IPS-NIHi11 (cell line): ENCODE results near the gene ENTREP3.
"Not testable (repeated sequence)": the region's sequence is repeated elsewhere in the genome, so short reads cannot be mapped to it uniquely, and the experiment has no call there.

Source experiments
- DNase-seq: peaks from one replicate; pipeline ENCODE4 v3.0.0; 2012; ENCODE audit warnings: mixed read lengths, low spot score

The ENTREP3 gene, protein sequence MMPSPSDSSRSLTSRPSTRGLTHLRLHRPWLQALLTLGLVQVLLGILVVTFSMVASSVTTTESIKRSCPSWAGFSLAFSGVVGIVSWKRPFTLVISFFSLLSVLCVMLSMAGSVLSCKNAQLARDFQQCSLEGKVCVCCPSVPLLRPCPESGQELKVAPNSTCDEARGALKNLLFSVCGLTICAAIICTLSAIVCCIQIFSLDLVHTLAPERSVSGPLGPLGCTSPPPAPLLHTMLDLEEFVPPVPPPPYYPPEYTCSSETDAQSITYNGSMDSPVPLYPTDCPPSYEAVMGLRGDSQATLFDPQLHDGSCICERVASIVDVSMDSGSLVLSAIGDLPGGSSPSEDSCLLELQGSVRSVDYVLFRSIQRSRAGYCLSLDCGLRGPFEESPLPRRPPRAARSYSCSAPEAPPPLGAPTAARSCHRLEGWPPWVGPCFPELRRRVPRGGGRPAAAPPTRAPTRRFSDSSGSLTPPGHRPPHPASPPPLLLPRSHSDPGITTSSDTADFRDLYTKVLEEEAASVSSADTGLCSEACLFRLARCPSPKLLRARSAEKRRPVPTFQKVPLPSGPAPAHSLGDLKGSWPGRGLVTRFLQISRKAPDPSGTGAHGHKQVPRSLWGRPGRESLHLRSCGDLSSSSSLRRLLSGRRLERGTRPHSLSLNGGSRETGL

DNA sequence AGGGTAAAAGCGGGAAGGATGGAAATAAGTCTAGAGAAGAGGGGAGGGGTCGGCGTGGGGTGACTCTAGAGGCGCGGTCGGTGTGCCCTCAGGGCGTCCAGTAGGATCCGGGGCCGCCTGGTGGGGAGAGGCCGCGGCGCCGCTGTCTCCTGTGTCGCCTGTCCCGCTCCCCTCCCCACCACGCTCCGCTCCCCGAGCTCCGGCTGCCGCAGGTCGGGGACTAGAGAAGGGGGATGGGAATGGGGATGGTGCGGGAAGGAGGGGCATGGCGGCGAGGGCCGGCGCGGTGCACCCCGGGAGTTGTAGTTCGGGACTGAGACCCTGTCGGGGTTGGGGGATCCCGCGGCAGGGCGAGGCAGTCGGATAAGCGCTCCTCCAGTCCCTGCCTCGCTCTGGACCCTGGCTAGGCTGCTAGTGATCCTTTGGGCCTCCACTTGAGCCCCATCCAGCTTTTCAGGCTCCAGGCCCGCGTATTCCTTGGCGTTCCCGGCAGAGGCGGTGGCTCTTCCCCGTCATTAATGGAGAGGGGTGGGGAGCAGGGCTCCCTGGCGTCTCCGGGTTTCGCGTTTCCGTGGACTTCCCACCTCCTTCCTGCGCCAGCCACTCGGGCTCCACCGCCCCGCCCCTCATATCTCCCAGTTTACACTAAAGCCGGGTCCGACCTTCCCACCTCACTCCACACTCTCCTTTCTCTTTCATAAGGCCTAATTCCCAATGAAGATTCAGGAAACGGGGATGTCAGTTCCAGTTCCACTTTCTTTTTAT lies at the start of gene ENTREP3:
Gene ENTREP3, minus strand, starts transcription at position 241 of the 765 bp plus-strand sequence. CDS start 606 bp downstream, outside the sequence.
- DNase-seq: peak; percentile 96

GRCh38 chr1:155304558-155305063 lies 49.3 kb upstream of the ENTREP3 start:
- DNase-seq: no peak

DNA sequence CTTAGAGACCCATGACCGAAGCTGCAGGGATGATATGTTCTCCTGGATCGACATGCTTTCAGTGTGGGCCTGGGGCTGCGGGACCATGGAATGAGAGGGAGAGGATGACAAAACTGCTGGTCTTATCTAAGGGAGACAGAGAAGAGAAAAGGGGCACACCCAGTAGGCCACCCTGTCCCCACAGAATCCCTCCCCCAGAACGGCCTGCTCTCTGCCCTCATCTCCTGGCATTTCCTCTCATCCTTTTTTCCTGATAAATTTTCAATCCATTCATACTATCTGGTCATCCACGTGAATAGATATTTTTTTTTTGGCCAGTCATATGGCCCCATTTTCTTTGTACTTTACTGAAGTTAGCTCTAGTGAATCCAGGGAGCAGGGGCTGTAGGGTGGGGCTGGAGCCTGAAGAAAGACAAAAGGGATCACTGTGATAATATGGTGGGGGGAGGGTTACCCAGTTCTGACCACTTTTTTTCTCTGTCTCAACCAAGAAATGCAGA lies 46.1 kb upstream of the ENTREP3 start, which contains the start of gene PKLR:
Gene PKLR, minus strand, starts transcription at position 97 of the 500 bp plus-strand sequence. Its CDS starts 43 bp downstream, at position 54.
- no peak for DNase-seq

DNA sequence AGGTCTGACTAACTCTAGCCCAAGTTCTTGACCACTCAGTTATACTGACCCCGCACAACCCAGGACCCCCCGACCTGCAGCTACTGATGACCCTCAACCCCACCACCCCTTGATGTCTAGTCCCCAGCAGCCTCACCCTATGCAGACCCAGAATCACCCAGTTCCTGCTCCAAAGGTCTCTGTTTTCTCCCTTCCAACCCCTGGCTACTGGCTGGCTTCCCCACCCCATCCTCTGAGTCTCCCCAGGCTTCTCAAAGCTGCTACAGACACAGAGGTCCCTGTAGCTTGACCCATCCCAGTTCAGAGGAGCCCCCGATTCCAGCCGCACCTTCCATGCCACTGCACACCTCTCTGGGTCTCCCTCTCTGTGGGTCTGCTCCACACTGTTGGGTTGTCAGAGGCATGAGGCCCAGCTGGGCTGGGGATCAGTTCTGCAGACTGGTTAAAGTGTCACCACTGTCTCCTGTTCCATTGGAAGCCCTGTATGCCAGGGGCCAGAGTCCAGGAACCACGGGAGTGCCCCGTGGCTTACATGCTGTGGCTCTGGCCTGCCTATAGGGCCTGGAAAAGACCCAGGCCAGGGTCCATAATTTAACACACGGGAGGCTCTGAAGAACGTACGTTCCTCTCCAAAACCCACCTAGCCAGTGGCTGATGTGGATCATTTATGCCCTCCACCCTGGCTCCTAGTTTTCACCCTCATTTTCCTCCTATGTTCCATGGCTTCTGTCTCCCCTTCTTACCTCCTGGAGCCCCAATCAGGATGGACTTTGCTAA lies 45.5 kb upstream of the ENTREP3 start:
- DNase-seq: no peak

GRCh38 chr1:155300024-155300423 lies 44.7 kb upstream of the ENTREP3 start:
- no peak for DNase-seq

DNA sequence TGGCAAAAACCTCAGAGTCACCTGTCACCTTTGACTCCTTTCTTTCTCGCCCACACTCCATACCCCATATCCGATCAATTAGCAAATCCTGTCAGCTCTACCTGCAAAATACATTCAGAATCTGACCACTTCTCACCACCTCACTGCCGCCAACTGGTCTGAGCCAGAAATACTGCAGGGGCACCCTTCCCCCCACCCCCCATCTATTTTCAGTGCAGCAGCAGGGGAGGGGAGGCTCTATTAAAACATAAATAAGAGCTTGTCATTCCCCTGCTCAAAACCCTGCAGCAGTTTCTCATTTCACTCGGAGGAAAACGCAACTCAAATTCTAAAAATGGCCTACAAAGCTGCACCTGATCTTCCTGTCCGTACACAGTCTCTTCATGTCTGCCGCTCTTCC lies 42.1 kb upstream of the ENTREP3 start:
- DNase-seq: no peak

GRCh38 chr1:155296661-155297060 lies 41.4 kb upstream of the ENTREP3 start:
- no peak for DNase-seq

DNA sequence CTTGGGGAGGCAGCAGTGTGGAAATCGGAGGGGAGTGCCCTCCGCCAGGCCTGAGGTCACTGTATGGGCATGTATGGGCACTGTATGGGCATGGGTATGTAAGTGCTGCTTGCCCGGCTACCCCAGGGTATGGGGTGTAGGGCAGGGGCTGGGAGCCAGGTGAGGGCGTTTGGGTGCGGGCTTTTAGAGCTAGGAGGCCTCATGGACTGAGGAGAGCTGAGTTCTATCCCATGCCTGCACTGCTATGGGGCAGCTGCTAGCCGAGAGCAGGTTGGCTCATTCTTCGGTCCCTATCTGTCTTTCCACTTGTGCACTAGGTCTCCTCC lies 40.6 kb upstream of the ENTREP3 start:
- no peak for DNase-seq

DNA sequence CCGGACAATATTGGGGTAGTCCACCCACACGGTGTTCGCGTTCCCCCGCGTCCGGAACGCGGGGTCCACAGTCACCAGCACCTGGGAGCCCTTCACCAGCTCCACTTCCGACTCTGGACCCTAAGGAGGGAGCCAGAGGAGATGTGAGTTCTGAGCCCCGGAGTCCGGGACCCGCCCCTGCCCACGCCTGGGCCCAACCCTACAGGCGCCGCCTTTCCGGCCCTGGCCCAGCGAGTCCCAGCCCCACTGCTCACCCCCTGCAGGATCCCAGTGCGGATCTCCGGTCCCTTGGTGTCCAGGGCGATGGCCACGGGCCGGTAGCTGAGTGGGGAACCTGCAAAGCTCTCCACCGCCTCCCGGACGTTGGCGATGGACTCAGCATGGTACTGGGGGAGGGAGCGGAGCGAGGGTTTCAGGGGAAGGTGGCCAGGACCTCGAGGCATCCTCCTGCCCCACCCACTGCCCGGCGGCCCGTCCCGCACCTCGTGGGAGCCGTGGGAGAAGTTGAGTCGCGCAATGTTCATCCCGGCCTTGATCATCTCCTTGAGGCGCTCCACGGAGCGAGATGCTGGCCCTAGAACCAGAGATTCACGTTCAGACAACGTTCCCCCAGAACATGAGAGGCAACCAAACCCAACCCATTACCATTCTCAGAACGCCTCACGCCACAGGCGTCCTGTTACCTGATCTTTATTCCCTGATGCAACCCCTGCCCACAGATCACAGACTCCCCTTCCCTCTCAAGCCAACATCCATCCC lies 40.1 kb upstream of the ENTREP3 start:
- DNase-seq: peak; percentile 59

- peak; percentile 41 for DNase-seq
These were observed 39.4 kb upstream of the ENTREP3 start for GRCh38 chr1:155294520-155295182.

DNA sequence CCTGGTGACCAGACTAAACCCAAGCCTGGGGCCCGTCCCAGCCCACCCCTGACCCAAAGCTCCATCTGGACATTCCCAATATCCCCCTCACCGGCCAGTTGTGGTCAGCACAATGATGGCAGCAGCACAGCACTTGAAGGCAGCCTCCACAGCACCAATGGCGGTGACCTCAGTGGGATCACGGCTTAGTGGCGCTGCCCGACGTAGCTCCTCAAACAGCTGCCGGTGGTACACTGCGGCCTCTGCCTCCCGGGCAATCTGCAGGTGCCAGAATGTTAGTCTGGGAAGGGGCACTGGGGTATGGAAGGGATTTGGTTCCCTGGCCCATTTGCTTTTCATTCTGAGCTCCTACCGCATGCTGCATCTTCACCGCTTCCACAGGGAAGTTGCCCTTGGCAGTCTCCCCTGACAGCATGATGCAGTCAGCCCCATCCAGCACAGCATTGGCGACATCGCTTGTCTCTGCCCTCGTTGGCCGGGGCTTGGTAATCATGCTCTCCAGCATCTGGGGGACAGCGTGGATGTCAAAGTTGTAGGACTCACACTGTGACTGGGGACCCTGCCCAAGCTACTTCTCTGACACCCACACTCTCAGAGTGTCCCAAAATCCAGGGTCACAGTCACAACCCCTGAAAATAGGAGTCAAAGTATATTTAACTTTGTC lies 37.9 kb upstream of the ENTREP3 start:
- DNase-seq: no peak

- DNase-seq: not testable (repeated sequence)
These were observed 35.7 kb upstream of the ENTREP3 start for GRCh38 chr1:155291006-155291405.

DNA sequence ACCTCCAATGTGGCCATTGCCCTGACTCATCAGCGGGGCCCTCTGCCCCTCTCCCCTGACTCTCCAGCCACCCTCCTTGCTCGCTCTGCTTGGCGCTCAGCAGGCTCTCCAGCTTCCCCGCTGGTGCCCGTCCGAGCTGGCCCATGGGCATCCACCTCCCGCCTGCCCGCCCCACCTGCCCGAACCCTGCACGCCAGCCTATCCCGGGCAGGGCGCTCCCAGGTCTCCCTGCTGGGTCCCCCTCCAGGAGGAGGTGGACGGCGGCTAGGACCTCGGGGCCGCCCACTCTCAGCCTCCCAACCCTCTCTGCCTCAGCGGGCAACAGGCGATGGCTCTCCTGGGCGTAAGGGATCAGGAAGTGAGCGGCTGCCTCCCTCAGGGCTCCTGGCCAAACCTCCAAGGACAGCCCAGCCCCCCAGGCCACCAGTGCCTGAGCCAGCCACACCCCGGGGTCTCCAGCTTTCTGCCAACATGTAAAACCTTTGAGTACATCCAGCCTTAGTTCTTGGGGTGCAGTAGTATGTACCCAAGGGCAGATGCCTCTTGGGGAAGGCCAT lies 32.8 kb upstream of the ENTREP3 start:
- no peak for DNase-seq

DNA sequence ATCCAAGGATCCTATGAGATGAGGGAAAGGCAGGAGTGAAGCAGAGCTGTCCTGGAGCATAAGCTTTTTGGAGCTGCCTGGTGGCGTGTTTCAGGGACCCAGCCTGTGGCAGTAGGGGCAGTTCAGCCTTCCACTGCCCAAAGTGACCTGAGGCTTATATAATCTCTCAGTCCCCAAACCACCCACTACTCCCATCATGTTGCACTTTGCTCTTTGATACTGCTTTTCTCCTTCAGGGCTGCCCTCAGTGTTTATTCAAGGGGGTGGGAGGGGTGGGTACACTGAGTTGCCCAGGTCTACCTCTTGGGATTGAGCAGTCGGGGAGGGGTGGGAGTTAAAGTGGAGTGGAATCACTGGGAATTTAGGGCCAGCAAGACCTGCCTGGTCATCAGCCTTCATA lies 31.3 kb upstream of the ENTREP3 start:
- no peak for DNase-seq

DNA sequence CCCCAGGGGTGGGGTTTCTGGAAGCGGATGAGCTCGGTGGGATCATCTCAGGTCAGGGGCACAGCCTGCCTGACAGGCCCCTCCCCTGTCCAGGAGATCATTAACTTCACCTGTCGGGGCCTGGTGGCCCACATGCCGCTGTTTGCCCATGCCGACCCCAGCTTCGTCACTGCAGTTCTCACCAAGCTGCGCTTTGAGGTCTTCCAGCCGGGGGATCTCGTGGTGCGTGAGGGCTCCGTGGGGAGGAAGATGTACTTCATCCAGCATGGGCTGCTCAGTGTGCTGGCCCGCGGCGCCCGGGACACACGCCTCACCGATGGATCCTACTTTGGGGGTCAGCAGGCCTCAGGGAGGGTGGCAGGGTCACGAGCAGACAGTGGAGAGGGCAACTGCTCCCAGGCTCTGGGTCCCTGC lies 30.4 kb upstream of the ENTREP3 start:
- no peak for DNase-seq

DNA sequence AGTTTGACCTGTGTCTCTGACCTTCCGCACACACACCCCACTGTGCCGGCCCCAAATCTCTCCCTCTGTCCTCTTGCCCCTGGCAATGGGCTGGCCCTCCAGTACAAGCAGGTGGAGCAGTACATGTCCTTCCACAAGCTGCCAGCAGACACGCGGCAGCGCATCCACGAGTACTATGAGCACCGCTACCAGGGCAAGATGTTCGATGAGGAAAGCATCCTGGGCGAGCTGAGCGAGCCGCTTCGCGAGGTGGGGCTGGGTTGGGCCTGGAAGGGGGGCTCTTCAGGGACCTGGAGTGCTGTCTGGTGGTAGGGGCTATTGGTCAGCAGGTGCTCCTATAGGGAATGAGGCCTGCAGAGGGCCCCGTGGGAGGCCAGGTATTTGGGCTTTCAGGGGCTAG lies 29.8 kb upstream of the ENTREP3 start:
- DNase-seq: no peak

DNA sequence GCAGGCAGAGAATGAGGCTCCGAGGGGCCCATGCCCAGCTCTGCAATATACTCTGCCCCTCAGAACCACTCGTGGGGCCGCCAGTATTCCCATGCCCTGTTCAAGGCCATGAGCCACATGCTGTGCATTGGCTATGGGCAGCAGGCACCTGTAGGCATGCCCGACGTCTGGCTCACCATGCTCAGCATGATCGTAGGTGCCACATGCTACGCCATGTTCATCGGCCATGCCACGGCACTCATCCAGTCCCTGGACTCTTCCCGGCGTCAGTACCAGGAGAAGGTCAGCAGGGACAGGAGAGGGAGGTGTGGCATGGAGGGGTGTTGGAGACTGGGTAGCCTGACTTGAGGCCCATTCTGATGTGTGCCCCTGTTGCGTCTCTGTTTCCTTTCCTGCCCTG lies 29.2 kb upstream of the ENTREP3 start:
- DNase-seq: no peak

- no peak for DNase-seq
These were observed 27.3 kb upstream of the ENTREP3 start for GRCh38 chr1:155282488-155283091.

- DNase-seq: no peak
These were observed 24.0 kb upstream of the ENTREP3 start for GRCh38 chr1:155279268-155279667.
